ENCODE measurements around the gene FSTL5. TPM values are rescaled to one million over a fixed set of nuclear protein-coding genes. Genes with fewer than 3 reads are reported as not detected.

The FSTL5 gene
- total RNA-seq, 1 experiment from 2014 or later = 29.4 TPM

DNA sequence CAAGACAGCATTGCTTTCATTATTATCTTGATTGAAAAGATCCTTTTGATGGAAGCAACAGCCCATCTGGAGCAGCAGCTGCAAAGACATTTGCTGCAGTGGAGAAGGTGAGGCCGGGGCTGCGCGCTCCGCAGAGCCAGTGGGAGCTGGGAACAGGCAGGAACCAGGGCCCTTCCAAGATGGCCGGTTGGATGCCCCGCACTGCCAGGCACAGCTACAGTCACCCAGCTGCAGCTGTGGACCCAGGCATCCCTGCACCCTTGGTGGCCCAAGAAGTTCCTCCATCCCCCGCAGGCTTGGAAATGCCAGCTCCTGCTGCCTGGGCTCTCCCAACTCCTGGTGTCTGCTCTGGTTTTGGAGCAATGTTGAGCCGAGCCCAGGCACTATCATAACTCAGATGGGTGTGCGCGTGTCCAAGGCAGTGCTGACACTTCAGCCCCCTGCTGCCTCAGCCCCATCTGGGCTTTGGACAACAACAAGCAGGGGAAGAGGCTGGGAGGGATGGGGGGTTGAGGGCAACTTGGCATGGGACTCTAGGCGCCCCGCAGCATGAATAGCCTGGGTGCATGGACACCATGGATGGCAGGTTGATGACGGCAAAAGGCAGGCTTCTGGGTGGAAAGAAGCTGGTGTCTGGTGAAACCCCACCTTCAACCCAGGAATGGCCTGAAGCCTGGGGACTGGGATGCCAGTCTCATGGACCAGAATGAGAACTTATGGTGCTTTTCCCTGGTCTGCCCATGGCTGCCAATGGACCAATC is 371.8 kb downstream of the FSTL5 start:
- no TSS peak for BruUV-seq (replicated peaks)
- POLR2A ChIA-PET (ENCODE audit: unreplicated experiment) = no interaction called here
- Histone ChIP-seq H3K4me1 (replicated peaks; ENCODE audit: insufficient read depth) (no peaks in the 10 kb centered on the region), H3K4me2 (no peak overlapping the region), H3K27me3 (ENCODE audit: insufficient read depth, low read depth) (no peaks in the 10 kb centered on the region), H3K9me3 (ENCODE audit: insufficient read depth, low read depth) (no peaks in the 10 kb centered on the region), H3K36me3 (ENCODE audit: low read depth) (no peaks in the 10 kb centered on the region), H3K79me2 (ENCODE audit: low read depth) (no peaks in the 10 kb centered on the region), H4K20me1 (ENCODE audit: insufficient read depth) (no peaks in the 10 kb centered on the region), H3F3A (ENCODE audit: insufficient read depth, low read depth) (no peaks in the 10 kb centered on the region), H3K27ac (no peak overlapping the region), H2AFZ (no peak overlapping the region), H3K4me3 (no peak overlapping the region), H3K9me2 (ENCODE audit: insufficient read depth) (no peaks in the 10 kb centered on the region)
- TF ChIP-seq EZH2 (IDR thresholded peaks at IDR 0.05; ENCODE audit: low read depth) = no peak
- TF ChIP-seq, protein P1, sequence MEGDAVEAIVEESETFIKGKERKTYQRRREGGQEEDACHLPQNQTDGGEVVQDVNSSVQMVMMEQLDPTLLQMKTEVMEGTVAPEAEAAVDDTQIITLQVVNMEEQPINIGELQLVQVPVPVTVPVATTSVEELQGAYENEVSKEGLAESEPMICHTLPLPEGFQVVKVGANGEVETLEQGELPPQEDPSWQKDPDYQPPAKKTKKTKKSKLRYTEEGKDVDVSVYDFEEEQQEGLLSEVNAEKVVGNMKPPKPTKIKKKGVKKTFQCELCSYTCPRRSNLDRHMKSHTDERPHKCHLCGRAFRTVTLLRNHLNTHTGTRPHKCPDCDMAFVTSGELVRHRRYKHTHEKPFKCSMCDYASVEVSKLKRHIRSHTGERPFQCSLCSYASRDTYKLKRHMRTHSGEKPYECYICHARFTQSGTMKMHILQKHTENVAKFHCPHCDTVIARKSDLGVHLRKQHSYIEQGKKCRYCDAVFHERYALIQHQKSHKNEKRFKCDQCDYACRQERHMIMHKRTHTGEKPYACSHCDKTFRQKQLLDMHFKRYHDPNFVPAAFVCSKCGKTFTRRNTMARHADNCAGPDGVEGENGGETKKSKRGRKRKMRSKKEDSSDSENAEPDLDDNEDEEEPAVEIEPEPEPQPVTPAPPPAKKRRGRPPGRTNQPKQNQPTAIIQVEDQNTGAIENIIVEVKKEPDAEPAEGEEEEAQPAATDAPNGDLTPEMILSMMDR (conservative IDR thresholded peaks at IDR 0.05) = no peak
- intact Hi-C loops (cut with micrococcal nuclease; ENCODE audit: unreplicated experiment) = no loop called here
- DNase-seq = no peak
- CTCF ChIA-PET = no interaction called here

DNA sequence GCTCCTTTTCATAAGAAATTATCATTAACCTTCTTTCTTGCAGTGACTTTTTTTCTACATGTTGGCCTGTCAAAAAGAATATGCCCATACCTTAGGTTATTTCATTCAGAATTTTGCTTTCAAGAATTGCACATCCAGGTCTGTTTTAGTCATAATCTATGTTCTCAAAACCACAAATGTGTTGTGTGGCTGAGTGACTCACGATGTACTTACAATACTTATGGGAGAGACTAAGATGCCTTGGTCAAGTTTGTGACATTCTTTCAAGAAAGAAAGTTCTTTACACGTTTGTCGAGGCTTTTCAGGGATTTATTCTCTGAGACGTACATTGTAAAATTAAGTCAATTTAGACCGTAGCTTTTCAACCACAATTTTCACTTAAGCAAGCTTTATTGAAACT is 396.7 kb downstream of the FSTL5 start:
- H3K4me2 ChIP-seq = no peak overlapping the region
- no peak for DNase-seq
- TF ChIP-seq, protein P1 (conservative IDR thresholded peaks at IDR 0.05) = no peak
- no peak for TF ChIP-seq EZH2 (IDR thresholded peaks at IDR 0.05; ENCODE audit: low read depth)
- H3K4me1 ChIP-seq (replicated peaks; ENCODE audit: insufficient read depth) = no peaks in the 10 kb centered on the region
- H3F3A ChIP-seq (ENCODE audit: insufficient read depth, low read depth) = no peaks in the 10 kb centered on the region
- ChIA-PET CTCF (no interaction called here), POLR2A (ENCODE audit: unreplicated experiment) (interaction anchor here (0.6 kb wide), 1 partner anchor 354 kb away, joined by 3 read pairs; no protein-coding TSS in a partner anchor)
- no peaks in the 10 kb centered on the region for H3K36me3 ChIP-seq (ENCODE audit: low read depth)
- H3K9me2 ChIP-seq (ENCODE audit: insufficient read depth) = no peaks in the 10 kb centered on the region
- no peaks in the 10 kb centered on the region for H3K79me2 ChIP-seq (ENCODE audit: low read depth)
- no peak overlapping the region for H3K27ac ChIP-seq
- H3K4me3 ChIP-seq = no peak overlapping the region
- no TSS peak for BruUV-seq (replicated peaks)
- no peaks in the 10 kb centered on the region for H3K9me3 ChIP-seq (ENCODE audit: insufficient read depth, low read depth)
- H2AFZ ChIP-seq = no peak overlapping the region
- no peaks in the 10 kb centered on the region for H3K27me3 ChIP-seq (ENCODE audit: insufficient read depth, low read depth)
- intact Hi-C loops (cut with micrococcal nuclease; ENCODE audit: unreplicated experiment) = no loop called here
- no peaks in the 10 kb centered on the region for H4K20me1 ChIP-seq (ENCODE audit: insufficient read depth)

DNA sequence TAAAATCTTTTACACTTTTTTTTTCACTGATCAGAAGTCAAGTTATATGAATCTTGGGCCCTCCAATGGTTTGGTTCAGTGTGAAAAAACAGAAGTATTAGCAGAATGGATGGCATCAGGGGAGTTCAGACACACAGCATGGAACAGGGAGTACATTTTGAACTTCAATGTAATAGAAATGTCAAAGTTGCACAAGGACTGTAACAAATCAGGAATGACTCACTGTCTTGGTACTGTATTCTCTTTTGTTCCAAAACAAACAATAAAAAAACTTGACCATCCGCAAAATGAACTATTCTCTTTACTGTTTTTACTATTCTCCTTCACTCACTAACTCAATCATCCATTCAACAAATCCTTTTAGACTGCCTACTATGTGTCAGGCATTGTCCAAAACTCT is 401.0 kb downstream of the FSTL5 start:
- ChIA-PET POLR2A (ENCODE audit: unreplicated experiment) (no interaction called here), CTCF (no interaction called here)
- Histone ChIP-seq H2AFZ (no peak overlapping the region), H3K27ac (no peak overlapping the region), H3K9me2 (ENCODE audit: insufficient read depth) (no peaks in the 10 kb centered on the region), H3F3A (ENCODE audit: insufficient read depth, low read depth) (no peaks in the 10 kb centered on the region), H3K4me2 (no peak overlapping the region), H3K79me2 (ENCODE audit: low read depth) (no peaks in the 10 kb centered on the region), H3K4me1 (replicated peaks; ENCODE audit: insufficient read depth) (no peaks in the 10 kb centered on the region), H3K4me3 (no peak overlapping the region), H3K27me3 (ENCODE audit: insufficient read depth, low read depth) (no peaks in the 10 kb centered on the region), H4K20me1 (ENCODE audit: insufficient read depth) (no peaks in the 10 kb centered on the region), H3K9me3 (ENCODE audit: insufficient read depth, low read depth) (no peaks in the 10 kb centered on the region), H3K36me3 (ENCODE audit: low read depth) (no peaks in the 10 kb centered on the region)
- no TSS peak for BruUV-seq (replicated peaks)
- intact Hi-C loops (cut with micrococcal nuclease; ENCODE audit: unreplicated experiment) = no loop called here
- TF ChIP-seq EZH2 (IDR thresholded peaks at IDR 0.05; ENCODE audit: low read depth) = no peak
- TF ChIP-seq, protein P1 (conservative IDR thresholded peaks at IDR 0.05) = no peak
- DNase-seq = no peak
